Right cardiac atrium (tissue), 5 donors: ENCODE data around the gene CSTB. TPM values are rescaled to one million over a fixed set of nuclear protein-coding genes. Genes with fewer than 3 reads are reported as not detected.

Source experiments
- ATAC-seq, 2 donors: fragments of 200-7000 bp; cut with Tn5 transposase; one replicate each; pipeline versions ENCODE4 v1.8.0 to v1.9.1; 2020; ENCODE audit warnings: moderate library complexity in 2 of 2, mild to moderate bottlenecking in 1 of 2
- DNase-seq, 3 donors: peaks; one replicate each; pipeline ENCODE4 v3.0.0-alpha.2; 2020
- H3K27ac ChIP-seq: one replicate; pipeline ENCODE4 v1.5.1; 2013; ENCODE audit warnings: mild to moderate bottlenecking, low read length, control low read depth, moderate library complexity
- H3K27me3 ChIP-seq: one replicate; pipeline ENCODE4 v1.6.1; 2013; ENCODE audit not compliant: control insufficient read depth, insufficient read depth
- H3K4me1 ChIP-seq: one replicate; pipeline ENCODE4 v1.6.1; 2013; ENCODE audit warnings: low read length; ENCODE audit not compliant: control insufficient read depth, insufficient read depth
- H3K4me3 ChIP-seq: one replicate; pipeline ENCODE4 v1.5.1; 2013; ENCODE audit warnings: low read length, control low read depth
- H3K9me3 ChIP-seq: one replicate; pipeline ENCODE4 v1.6.1; 2013; ENCODE audit warnings: low read length; ENCODE audit not compliant: control insufficient read depth
- WGBS: extraction: QIAGEN DNeasy Blood & Tissue Kit; methylation state at CpG from one replicate; pipeline ENCODE4 v1.1.7; 2013; 5-methylcytosine and 5-hydroxymethylcytosine counted together
- intact Hi-C, 4 donors: fragments of 100-400 bp; cut with DNase I; formaldehyde crosslinking; loops; one replicate each; pipeline versions ENCODE4 v1.11.0 to v1.14.0; 2022 to 2023
- polyA plus RNA-seq: library from polyadenylated mRNA; stranded (reverse); fragments of 200-250 nt; gene quantifications from one replicate; pipeline ENCODE4 v1.2.3, GENCODE V29; 2013
- total RNA-seq, 4 donors: library from RNA; stranded (reverse); fragmentation: NEBNext Ultra II Directional; extraction: Animal tissue kit (Norgen Biotek cat#: 25700); gene quantifications; one replicate each; pipeline ENCODE4 v1.2.1, GENCODE V29; 2021
- donor health status: healthy with polysubstance abuse.
- donor health status: DM: no; HTN: yes; CAD: no.
- donor health status: DM: no; HTN: no; CAD: no.
- donor health status: DM: no; HTN: yes; CAD: no; lungs with severe emphysema.
- donor health status: DM: yes; HTN: yes; CAD: no.

Gene CSTB
- total and polyA plus RNA-seq, 5 donors = 28.6 to 57.5 (median 33.3) TPM

- H3K4me3 ChIP-seq = no peak overlapping the region
- DNase-seq (peak; percentile 87 to 96 (median 94)), ATAC-seq (peak; percentile 73 to 81)
- no peaks in the 10 kb centered on the region for H3K27me3 ChIP-seq
- 18% methylated on average over 23 of the region's 23 CpGs for WGBS
- no peaks in the 10 kb centered on the region for H3K9me3 ChIP-seq
- H3K4me1 ChIP-seq = no peaks in the 10 kb centered on the region
- no peak overlapping the region for H3K27ac ChIP-seq
- intact Hi-C loops = loop anchor here in 1 of 4 donors (5.0 kb wide), 1 partner anchor 127 kb away; no protein-coding TSS in a partner anchor
These were observed 34.6 kb upstream of the CSTB start for GRCh38 chr21:43810505-43811261.

- Histone ChIP-seq H3K4me1 (no peaks in the 10 kb centered on the region), H3K27ac (no peak overlapping the region), H3K9me3 (no peaks in the 10 kb centered on the region), H3K27me3 (no peaks in the 10 kb centered on the region), H3K4me3 (no peak overlapping the region)
- DNase-seq = peak in 2 of 3 donors; percentile 41 to 45
- ATAC-seq = no peak
- intact Hi-C loops = loop anchor here in 3 of 4 donors (5.0 to 10.0 kb wide), 3 partner anchors 115 to 167 kb away; no protein-coding TSS in a partner anchor
- WGBS = 66% methylated on average over 26 of the region's 26 CpGs
These were observed 33.9 kb upstream of the CSTB start for GRCh38 chr21:43809853-43810504.

GRCh38 chr21:43809346-43809799 lies 33.3 kb upstream of the CSTB start:
- H3K9me3 ChIP-seq = no peaks in the 10 kb centered on the region

GRCh38 chr21:43808832-43809251 lies 32.7 kb upstream of the CSTB start:
- 86% methylated on average over 22 of the region's 22 CpGs for WGBS
- no peaks in the 10 kb centered on the region for H3K4me1 ChIP-seq
- peak in 2 of 3 donors; percentile 45 to 50 for DNase-seq
- ATAC-seq = no peak
- H3K27me3 ChIP-seq = no peaks in the 10 kb centered on the region
- H3K9me3 ChIP-seq = no peaks in the 10 kb centered on the region
- no peak overlapping the region for H3K4me3 ChIP-seq
- no peak overlapping the region for H3K27ac ChIP-seq
- intact Hi-C loops = loop anchor here in 2 of 4 donors (5.0 to 10.0 kb wide), 2 partner anchors 116 to 168 kb away; no protein-coding TSS in a partner anchor

More at GRCh38 chr21:43809346-43809799, 33.3 kb upstream of the CSTB start:
- Histone ChIP-seq H3K27ac (no peak overlapping the region), H3K4me1 (no peaks in the 10 kb centered on the region), H3K27me3 (no peaks in the 10 kb centered on the region), H3K4me3 (no peak overlapping the region)
- 84% methylated on average over 16 of the region's 16 CpGs for WGBS
- DNase-seq (peak in 2 of 3 donors; percentile 36 to 55), ATAC-seq (no peak)
- intact Hi-C loops = loop anchor here in 2 of 4 donors (5.0 to 10.0 kb wide), 2 partner anchors 115 to 168 kb away; no protein-coding TSS in a partner anchor

GRCh38 chr21:43808367-43808766 lies 32.3 kb upstream of the CSTB start:
- no peak overlapping the region for H3K4me3 ChIP-seq
- peak in 2 of 3 donors; percentile 46 to 60 for DNase-seq
- WGBS = 87% methylated on average over 18 of the region's 18 CpGs
- H3K9me3 ChIP-seq = no peaks in the 10 kb centered on the region
- intact Hi-C loops = loop anchor here in 2 of 4 donors (5.0 to 10.0 kb wide), 2 partner anchors 116 to 169 kb away; no protein-coding TSS in a partner anchor
- no peak overlapping the region for H3K27ac ChIP-seq
- ATAC-seq = no peak
- no peaks in the 10 kb centered on the region for H3K4me1 ChIP-seq
- H3K27me3 ChIP-seq = no peaks in the 10 kb centered on the region

DNA sequence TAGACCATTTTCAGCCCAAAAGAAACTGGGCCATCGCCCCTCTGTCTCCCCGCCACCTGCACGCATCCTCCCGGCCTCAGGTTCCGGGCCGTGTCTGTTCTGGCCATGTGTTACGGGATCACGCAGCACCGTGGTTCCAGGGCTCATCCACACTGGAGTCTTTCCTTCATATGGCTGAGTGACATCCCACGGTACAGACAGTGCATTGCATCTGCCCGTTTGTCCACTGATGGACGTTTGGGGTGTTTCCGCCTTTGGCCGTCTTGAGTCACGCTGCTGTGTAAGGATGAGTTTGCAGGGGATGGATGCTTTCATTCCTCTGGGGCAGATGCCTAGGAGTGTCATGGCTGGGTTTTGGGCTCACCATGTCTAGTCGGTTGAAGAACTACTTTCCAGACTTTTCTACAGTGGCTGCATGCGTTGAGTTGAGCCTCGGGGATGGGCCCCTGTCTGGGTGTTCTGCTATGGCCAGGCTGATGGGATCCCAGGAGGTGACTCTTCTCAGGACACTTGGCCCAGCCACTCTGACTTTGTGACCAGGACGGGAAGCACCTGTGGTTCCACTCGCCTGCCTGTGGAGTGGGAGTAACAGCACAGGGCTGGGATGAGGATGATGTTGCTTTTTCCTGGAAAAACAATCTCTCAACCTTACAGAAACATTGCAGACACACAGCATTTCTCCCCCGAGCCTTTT lies 30.1 kb upstream of the CSTB start:
- peak in 2 of 3 donors; percentile 6 to 39 for DNase-seq
- intact Hi-C loops = loop anchor here in 2 of 4 donors (5.0 to 10.0 kb wide), 2 partner anchors 119 to 171 kb away; no protein-coding TSS in a partner anchor
- Histone ChIP-seq H3K9me3 (no peaks in the 10 kb centered on the region), H3K4me1 (no peaks in the 10 kb centered on the region), H3K27me3 (no peaks in the 10 kb centered on the region), H3K27ac (no peak overlapping the region), H3K4me3 (no peak overlapping the region)
- WGBS = 83% methylated on average over 21 of the region's 21 CpGs
- no peak for ATAC-seq

- no peak for ATAC-seq
- intact Hi-C loops = loop anchor here in 2 of 4 donors (5.0 to 10.0 kb wide), 2 partner anchors 119 to 172 kb away; no protein-coding TSS in a partner anchor
- Histone ChIP-seq H3K27me3 (no peaks in the 10 kb centered on the region), H3K4me1 (no peaks in the 10 kb centered on the region), H3K9me3 (no peaks in the 10 kb centered on the region), H3K27ac (no peak overlapping the region), H3K4me3 (no peak overlapping the region)
- WGBS = 80% methylated on average over 14 of the region's 14 CpGs
- DNase-seq = peak in 2 of 3 donors; percentile 37 to 41
These were observed 29.2 kb upstream of the CSTB start for GRCh38 chr21:43805275-43805800.

- no peak overlapping the region for H3K4me3 ChIP-seq
- H3K4me1 ChIP-seq = no peaks in the 10 kb centered on the region
- no peak overlapping the region for H3K27ac ChIP-seq
- peak in 2 of 3 donors; percentile 40 to 43 for DNase-seq
- H3K9me3 ChIP-seq = no peaks in the 10 kb centered on the region
- no peak for ATAC-seq
- intact Hi-C loops = loop anchor here in 1 of 4 donors (10.0 kb wide), 1 partner anchor 121 kb away; no protein-coding TSS in a partner anchor
- 92% methylated on average over 33 of the region's 33 CpGs for WGBS
- no peaks in the 10 kb centered on the region for H3K27me3 ChIP-seq
These were observed 27.6 kb upstream of the CSTB start for GRCh38 chr21:43803558-43804300.

DNA sequence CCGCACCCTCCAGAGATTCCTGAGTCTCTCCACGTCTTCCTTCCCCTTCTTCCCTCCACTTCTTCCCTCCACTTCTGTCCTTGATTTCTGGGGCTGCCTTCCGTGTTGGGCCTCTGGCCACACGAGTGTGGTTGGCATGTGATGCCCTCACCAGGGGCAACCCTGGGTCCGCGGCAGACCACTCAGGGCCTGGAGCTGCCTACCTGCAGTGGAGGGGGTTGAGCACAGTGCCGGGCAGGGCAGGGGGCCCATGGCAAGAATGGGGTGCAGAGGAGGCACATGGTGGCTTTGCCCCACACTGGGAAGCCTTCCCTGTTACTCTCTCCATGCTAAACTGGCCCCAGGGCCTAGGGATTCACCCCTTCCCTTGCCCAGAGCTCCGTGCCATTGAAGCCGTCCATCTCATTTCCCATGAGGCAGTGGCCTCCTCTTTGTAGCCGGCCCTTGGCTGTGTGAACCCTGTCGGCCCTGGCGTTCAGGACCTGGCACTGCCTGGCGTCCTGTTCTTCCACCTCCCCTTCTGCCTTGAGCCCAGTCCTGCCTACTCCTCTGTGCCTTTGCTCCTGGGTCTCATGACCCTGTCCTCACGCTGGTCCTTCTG lies 26.7 kb upstream of the CSTB start:
- DNase-seq (peak in 1 of 3 donors; percentile 35), ATAC-seq (no peak)
- 86% methylated on average over 14 of the region's 14 CpGs for WGBS
- Histone ChIP-seq H3K27ac (no peak overlapping the region), H3K9me3 (no peaks in the 10 kb centered on the region), H3K4me3 (no peak overlapping the region), H3K4me1 (no peaks in the 10 kb centered on the region), H3K27me3 (no peaks in the 10 kb centered on the region)
- intact Hi-C loops = loop anchor here in 1 of 4 donors (10.0 kb wide), 1 partner anchor 122 kb away; no protein-coding TSS in a partner anchor
